Vagina (tissue), 2 donors: ENCODE measurements around the gene PLGRKT.

Source experiments
- POLR2A ChIP-seq, 2 donors: fragments of 450-650 bp; IDR thresholded peaks; one replicate each; pipeline ENCODE4 v1.6.1; 2017; ENCODE audit warnings: antibody characterized with exemption in 2 of 2, mild to moderate bottlenecking in 2 of 2, moderate library complexity in 2 of 2
- POLR2AphosphoS5 ChIP-seq, 2 donors: sonication (generic); formaldehyde crosslinking; IDR thresholded peaks; one replicate each; pipeline ENCODE4 v1.9.0; 2017; ENCODE audit warnings: antibody characterized with exemption in 2 of 2, mild to moderate bottlenecking in 2 of 2, low read depth in 1 of 2; ENCODE audit not compliant: insufficient read depth in 1 of 2
- TF ChIP-seq, protein P1 (sequence below), 3 experiments: fragments of 450-650 bp in 2 of 3; fragments of 200-600 bp in 1 of 3; sonication (generic) in 1 of 3; IDR thresholded peaks; one replicate each; pipeline ENCODE4 v1.5.1; 2017 to 2019; ENCODE audit warnings: antibody characterized with exemption in 3 of 3, mild to moderate bottlenecking in 2 of 3, moderate library complexity in 2 of 3

DNA sequence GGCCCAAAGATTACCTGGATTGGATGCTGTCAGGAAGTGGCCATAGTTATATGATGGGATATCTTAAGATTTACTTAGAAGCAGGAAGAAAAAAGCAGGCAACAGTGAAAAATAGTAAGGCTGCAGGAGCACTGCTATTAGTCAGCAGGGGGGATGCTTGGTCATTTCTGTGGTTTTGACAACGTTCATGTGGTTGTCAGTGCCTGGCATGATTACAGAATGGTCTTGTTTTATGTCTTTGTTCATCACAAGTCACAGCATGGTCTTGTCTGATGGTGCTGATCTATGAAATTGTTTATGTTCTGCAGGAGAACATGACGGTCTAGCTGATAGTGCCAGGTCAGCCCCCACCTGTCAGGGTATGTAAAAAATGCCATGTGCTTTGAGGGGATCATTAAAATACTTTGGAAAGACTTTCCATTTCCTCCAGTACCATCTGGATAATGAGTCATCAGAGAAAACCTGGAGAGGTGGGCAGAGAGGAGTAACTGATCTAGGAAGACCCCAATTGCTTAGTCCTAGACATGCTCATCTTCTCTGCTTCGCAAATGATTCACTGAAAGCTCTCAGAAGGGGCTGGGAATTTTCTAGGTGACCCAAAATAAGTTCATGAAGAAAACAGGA lies 48.5 kb downstream of the PLGRKT start:
- TF ChIP-seq, protein P1, sequence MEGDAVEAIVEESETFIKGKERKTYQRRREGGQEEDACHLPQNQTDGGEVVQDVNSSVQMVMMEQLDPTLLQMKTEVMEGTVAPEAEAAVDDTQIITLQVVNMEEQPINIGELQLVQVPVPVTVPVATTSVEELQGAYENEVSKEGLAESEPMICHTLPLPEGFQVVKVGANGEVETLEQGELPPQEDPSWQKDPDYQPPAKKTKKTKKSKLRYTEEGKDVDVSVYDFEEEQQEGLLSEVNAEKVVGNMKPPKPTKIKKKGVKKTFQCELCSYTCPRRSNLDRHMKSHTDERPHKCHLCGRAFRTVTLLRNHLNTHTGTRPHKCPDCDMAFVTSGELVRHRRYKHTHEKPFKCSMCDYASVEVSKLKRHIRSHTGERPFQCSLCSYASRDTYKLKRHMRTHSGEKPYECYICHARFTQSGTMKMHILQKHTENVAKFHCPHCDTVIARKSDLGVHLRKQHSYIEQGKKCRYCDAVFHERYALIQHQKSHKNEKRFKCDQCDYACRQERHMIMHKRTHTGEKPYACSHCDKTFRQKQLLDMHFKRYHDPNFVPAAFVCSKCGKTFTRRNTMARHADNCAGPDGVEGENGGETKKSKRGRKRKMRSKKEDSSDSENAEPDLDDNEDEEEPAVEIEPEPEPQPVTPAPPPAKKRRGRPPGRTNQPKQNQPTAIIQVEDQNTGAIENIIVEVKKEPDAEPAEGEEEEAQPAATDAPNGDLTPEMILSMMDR (IDR thresholded peaks at IDR 0.05) = no peak
- no peak for TF ChIP-seq POLR2A (IDR thresholded peaks at IDR 0.05)
- TF ChIP-seq POLR2AphosphoS5 (IDR thresholded peaks at IDR 0.05; ENCODE audit: insufficient read depth in 1 of 2, low read depth in 1 of 2) = no peak
